ENCODE results near the gene RAB36. TPM values are rescaled to one million over a fixed set of nuclear protein-coding genes. Genes with fewer than 3 reads are reported as not detected.

Gene RAB36
- total RNA-seq, 2 donors from 2014 or later: 2.6 to 3.3 TPM

- TF ChIP-seq, protein P1, sequence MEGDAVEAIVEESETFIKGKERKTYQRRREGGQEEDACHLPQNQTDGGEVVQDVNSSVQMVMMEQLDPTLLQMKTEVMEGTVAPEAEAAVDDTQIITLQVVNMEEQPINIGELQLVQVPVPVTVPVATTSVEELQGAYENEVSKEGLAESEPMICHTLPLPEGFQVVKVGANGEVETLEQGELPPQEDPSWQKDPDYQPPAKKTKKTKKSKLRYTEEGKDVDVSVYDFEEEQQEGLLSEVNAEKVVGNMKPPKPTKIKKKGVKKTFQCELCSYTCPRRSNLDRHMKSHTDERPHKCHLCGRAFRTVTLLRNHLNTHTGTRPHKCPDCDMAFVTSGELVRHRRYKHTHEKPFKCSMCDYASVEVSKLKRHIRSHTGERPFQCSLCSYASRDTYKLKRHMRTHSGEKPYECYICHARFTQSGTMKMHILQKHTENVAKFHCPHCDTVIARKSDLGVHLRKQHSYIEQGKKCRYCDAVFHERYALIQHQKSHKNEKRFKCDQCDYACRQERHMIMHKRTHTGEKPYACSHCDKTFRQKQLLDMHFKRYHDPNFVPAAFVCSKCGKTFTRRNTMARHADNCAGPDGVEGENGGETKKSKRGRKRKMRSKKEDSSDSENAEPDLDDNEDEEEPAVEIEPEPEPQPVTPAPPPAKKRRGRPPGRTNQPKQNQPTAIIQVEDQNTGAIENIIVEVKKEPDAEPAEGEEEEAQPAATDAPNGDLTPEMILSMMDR (conservative IDR thresholded peaks at IDR 0.05): no peak
- Histone ChIP-seq H3K4me3 (ENCODE audit: low read length) (no peak overlapping the region), H3K36me3 (ENCODE audit: control insufficient read depth, insufficient read depth, low read length) (no peaks in the 10 kb centered on the region), H3K9ac (ENCODE audit: extremely low read depth, low read length, poor library complexity, severe bottlenecking) (no peak overlapping the region), H3K27me3 (ENCODE audit: control insufficient read depth, insufficient read depth, low read length, poor library complexity, severe bottlenecking) (no peaks in the 10 kb centered on the region), H3K4me1 (ENCODE audit: control insufficient read depth, insufficient read depth, low read length) (no peaks in the 10 kb centered on the region), H3K9me3 (ENCODE audit: control insufficient read depth, low read length) (no peaks in the 10 kb centered on the region), H3K27ac (ENCODE audit: low read depth, low read length) (no peak overlapping the region)
- H3K27ac Mint-ChIP-seq: no peak overlapping the region
- H3K36me3 Mint-ChIP-seq (ENCODE audit: low read depth): peaks cover 3% of the 10 kb centered on the region
- no peak overlapping the region for H3K4me3 Mint-ChIP-seq
- no peaks in the 10 kb centered on the region for H3K27me3 Mint-ChIP-seq (ENCODE audit: insufficient read depth)
- no peaks in the 10 kb centered on the region for H3K9me3 Mint-ChIP-seq
- 94 to 97% methylated on average over 14 to 16 of the region's 16 CpGs for WGBS, 2 experiments (ENCODE audit: insufficient coverage in 1 of 2, insufficient read length in 1 of 2)
- no peak for DNase-seq
- peaks cover 7% of the 10 kb centered on the region for H3K4me1 Mint-ChIP-seq
Measured at GRCh38 chr22:23097412-23098229, 47.7 kb upstream of the RAB36 start.

GRCh38 chr22:23098230-23098705 lies 47.0 kb upstream of the RAB36 start:
- no peak overlapping the region for H3K27ac ChIP-seq (ENCODE audit: low read depth, low read length)
- no peaks in the 10 kb centered on the region for H3K27me3 Mint-ChIP-seq (ENCODE audit: insufficient read depth)
- no peaks in the 10 kb centered on the region for H3K4me1 ChIP-seq (ENCODE audit: control insufficient read depth, insufficient read depth, low read length)
- H3K9me3 Mint-ChIP-seq: no peaks in the 10 kb centered on the region
- H3K36me3 Mint-ChIP-seq (ENCODE audit: low read depth): peaks cover 3% of the 10 kb centered on the region
- DNase-seq: no peak
- H3K27ac Mint-ChIP-seq: no peak overlapping the region
- H3K4me1 Mint-ChIP-seq: peaks cover 7% of the 10 kb centered on the region
- no peaks in the 10 kb centered on the region for H3K27me3 ChIP-seq (ENCODE audit: control insufficient read depth, insufficient read depth, low read length, poor library complexity, severe bottlenecking)
- H3K36me3 ChIP-seq (ENCODE audit: control insufficient read depth, insufficient read depth, low read length): no peaks in the 10 kb centered on the region
- H3K4me3 ChIP-seq (ENCODE audit: low read length): no peak overlapping the region
- no peaks in the 10 kb centered on the region for H3K9me3 ChIP-seq (ENCODE audit: control insufficient read depth, low read length)
- H3K4me3 Mint-ChIP-seq: no peak overlapping the region
- TF ChIP-seq, protein P1 (conservative IDR thresholded peaks at IDR 0.05): no peak
- WGBS, 2 experiments (ENCODE audit: insufficient coverage in 1 of 2, insufficient read length in 1 of 2): 87 to 93% methylated on average over 3 to 5 of the region's 5 CpGs
- H3K9ac ChIP-seq (ENCODE audit: extremely low read depth, low read length, poor library complexity, severe bottlenecking): no peak overlapping the region

DNA sequence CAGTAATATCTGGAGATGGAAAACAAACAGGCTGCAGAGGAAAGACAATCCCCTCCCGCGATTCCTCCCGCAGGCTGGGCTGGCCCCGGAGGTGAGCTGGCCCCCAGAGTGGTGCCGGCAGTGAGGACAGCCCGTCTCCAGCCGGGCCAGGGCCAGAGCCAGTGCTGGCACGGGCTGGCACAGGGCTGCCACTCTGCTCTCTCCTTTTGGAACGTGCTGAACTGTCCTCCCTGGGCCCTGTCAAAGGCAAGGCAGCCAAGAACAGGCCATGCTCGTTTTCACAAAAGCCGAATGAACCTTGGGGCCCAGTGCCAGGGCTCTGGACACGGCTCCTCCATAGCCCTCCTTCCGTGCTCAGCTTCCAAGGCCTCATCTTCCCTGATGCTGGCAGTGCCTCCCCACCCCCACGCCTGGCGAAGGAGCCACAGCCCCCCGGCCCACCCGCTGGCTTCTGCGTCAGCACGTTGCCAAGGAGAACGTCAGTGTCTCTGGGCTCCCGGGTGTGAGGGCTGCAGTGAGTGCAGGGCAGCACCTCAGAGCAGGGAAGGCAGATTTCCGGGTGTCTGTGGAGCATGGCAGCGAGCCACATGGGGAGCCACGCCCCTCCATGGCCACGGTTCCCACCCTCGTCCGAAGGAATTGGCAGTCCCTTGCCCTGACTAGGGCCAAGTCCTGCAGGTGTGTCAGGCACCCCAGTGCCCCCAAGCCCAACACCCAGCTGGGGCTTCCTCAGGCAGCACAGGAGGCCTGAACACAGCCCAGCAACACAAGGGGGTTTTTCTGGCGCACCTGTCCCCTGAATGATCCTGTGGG lies 46.4 kb upstream of the RAB36 start:
- H3K27me3 ChIP-seq (ENCODE audit: control insufficient read depth, insufficient read depth, low read length, poor library complexity, severe bottlenecking): no peaks in the 10 kb centered on the region
- TF ChIP-seq, protein P1 (conservative IDR thresholded peaks at IDR 0.05): no peak
- no peak overlapping the region for H3K27ac ChIP-seq (ENCODE audit: low read depth, low read length)
- H3K9me3 Mint-ChIP-seq: no peaks in the 10 kb centered on the region
- DNase-seq: no peak
- WGBS, 2 experiments (ENCODE audit: insufficient coverage in 1 of 2, insufficient read length in 1 of 2): 93 to 96% methylated on average over 18 to 28 of the region's 28 CpGs
- no peaks in the 10 kb centered on the region for H3K9me3 ChIP-seq (ENCODE audit: control insufficient read depth, low read length)
- no peak overlapping the region for H3K9ac ChIP-seq (ENCODE audit: extremely low read depth, low read length, poor library complexity, severe bottlenecking)
- no peak overlapping the region for H3K4me3 Mint-ChIP-seq
- H3K27me3 Mint-ChIP-seq (ENCODE audit: insufficient read depth): no peaks in the 10 kb centered on the region
- no peak overlapping the region for H3K27ac Mint-ChIP-seq
- H3K4me3 ChIP-seq (ENCODE audit: low read length): no peak overlapping the region
- peaks cover 3% of the 10 kb centered on the region for H3K36me3 Mint-ChIP-seq (ENCODE audit: low read depth)
- peaks cover 7% of the 10 kb centered on the region for H3K4me1 Mint-ChIP-seq
- H3K4me1 ChIP-seq (ENCODE audit: control insufficient read depth, insufficient read depth, low read length): no peaks in the 10 kb centered on the region
- H3K36me3 ChIP-seq (ENCODE audit: control insufficient read depth, insufficient read depth, low read length): no peaks in the 10 kb centered on the region
